HG03097 (cell line): ENCODE data around the gene TTC29.
"Not testable (repeated sequence)": the region's sequence is repeated elsewhere in the genome, so short reads cannot be mapped to it uniquely, and the experiment has no call there.

Source experiments
- ATAC-seq: cut with Tn5 transposase; IDR thresholded peaks from one replicate; pipeline ENCODE4 v1.9.1; 2021; ENCODE audit not compliant: unreplicated experiment, low FRiP score

TTC29 gene

DNA sequence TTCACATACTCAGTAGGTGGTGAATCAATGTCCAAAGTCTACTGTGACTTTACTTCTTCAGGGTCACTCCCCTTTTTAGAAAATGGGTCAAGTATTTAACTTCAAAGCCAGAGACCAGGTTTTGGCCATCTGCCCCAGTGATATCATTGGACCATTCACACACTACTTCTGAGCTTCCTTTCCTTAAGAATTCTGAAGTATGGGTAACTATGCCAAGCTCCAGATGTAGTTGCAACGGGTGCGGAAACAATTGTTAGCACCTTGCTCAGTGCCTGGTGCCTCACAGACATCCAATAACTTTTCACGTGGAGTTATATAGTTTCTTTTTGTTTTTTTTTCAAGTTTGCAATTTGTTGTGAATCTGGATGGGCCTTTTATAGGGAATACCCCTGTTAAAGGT, 62.6 kb downstream of the TTC29 start:
- no peak for ATAC-seq

DNA sequence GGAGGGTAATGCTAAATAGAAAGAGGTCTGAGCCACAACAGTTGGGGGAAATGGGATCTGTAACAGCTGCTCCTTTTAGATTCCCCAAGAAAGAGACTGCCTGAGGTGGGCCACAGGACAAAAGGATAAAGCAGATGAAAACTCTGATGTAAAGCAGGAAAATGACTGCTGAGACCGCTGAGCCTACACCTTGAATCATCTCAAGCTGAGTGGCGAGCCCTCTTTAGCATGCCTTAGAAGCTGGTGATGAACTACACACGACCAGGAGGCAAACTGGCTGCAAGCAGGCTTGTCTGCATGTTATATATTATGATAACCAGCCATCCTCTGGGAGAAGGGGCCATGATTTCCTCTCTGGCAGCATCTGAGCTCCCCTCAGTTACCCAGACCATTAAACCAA, 88.4 kb downstream of the TTC29 start:
- no peak for ATAC-seq

DNA sequence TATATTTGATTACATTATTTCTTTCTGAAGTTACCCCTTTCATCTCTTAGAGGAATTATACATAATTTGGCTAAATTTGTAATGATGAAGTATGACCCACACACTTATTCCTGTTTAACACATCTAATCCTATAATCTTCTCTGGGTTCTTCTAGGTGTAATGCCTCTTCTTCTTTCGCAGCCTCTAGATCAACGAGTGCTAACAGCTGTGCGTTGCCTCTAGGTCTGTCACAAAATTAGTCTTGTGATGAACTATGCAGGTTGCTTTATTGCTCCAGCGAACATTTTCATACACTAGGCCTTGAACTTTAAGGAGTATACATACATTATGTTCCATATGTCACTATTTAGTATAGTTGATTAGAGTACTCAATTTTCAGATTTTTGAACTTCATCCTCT, 89.9 kb downstream of the TTC29 start:
- no peak for ATAC-seq

DNA sequence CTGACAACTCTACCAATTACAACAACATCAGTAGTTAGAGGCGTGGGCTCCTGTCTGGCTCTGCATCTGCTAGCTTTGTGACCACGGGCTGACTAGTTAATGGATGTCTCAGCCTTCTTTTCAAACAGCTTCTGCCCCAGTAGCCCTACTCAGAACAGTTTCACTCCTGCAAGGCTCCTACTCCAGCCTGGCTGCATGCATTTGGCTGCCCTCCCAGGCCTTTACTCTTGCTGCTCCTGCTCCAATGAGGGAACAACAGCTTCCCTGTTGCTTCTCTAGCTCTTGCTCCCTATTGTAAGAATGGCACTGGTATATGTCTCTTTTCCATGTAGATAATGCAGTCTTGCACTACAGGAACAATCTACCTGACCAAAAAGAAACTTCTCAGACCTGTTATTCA, 93.3 kb downstream of the TTC29 start:
- ATAC-seq, result no peak

DNA sequence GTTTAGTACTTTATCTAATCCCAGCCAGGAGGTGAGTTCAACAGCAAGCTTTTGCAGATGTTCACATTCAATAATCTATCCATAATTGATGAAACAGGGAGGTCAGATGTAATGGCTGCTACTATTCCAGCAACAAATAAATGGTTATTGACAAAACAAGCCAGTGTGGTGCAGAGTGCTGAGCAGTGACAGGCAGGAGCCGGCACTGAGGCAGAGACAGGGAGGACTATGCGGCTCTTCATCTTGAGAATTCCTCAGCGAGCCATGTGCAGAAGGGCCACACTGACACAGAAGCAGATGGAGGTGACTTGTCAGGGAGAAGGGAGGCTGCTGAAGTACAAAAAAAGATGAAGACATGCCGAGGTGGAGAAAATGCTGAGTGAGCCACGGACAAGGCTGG, 98.3 kb downstream of the TTC29 start:
- ATAC-seq, result no peak

DNA sequence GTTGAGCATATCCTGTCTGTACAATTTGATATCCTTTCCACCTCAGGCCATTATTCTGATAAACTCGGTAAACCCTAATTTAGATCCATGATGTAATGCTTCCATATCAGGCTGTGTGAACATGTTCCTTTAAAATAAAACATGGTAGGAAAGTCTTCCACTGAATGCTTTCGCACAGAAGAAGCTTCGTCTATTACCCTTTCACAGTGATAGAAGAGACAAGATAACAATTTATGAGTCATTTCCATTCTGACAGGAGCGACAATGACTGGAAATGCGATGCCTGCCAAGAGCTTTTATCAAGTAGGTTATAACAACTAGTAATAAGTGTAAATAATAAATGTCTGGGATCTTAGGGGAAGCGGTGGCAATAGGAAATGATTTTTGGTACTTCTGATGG, 98.8 kb downstream of the TTC29 start:
- no peak for ATAC-seq

DNA sequence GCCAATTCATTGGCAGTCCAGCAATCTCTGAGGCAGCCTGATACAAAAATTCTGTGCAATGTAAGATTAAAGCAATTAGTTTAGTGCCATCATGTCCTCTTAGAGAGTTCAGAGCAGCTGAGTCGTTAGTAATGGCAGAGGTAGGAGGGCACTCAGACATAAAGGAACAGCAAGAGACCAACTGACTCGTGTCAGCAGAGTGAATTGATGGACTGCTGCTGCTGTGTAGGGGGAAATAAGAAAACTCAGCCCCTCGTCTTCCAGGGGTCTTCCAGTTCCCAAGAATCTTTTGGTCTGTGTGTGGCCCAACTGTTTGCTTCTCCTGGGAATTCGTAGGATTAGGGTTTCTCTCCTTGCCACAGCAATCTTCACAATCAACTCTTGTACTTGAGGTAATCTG, 100.9 kb downstream of the TTC29 start:
- ATAC-seq, result no peak

DNA sequence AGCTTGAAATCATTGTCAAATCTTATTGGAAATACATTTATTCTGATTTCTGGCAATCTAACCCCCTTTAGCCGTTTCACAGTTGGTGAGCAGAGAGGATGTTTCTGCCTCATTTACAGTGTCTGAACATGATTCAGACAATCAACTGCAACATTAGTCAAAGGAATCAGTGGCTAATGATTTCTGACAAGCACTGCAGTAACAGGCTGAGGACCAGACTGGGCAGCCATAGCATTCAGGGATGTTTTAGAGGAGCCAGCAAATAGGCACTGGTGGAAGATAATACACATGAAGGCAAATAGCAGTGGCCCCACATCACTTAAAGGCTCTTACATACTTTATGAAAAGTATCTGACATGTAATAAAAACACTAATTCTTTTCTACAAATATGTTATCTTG, 102.8 kb downstream of the TTC29 start:
- no peak for ATAC-seq

DNA sequence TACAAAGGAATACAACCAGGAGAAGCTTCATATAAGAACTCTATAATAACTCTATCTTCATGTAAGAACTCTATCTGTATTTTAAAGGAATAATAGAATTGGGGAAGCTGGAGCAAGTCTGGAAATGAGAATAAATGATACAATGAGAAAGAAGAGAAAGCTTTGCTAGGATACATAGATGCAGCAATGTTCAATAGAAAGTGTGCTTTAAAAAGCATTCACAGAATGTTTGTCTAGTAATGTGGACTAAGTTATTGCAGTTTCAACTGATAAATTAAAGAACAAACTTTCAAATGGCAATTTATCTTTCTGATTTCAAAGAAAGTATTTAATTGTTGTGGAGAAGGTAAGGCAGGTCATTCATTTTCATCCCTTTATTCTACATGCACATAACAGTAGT, 104.9 kb downstream of the TTC29 start:
- no peak for ATAC-seq

DNA sequence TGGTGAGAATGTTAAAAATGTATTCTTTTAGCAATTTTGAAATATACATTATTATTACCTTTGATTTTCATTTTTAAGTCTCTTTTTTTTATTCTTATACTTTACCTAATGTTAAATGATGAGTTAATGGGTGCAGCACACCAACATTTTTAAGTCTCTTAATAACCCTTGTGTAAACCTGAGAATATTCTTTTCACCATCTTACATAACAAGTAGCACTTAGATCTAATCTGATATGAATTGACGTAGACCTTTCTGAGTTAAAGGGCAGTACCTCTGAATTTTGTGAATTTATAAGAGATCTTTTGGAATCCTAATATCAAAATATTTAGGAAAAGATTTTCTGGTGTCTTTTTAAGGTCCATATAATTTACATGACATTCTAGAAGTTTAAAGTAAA, 110.6 kb downstream of the TTC29 start:
- ATAC-seq, result no peak

DNA sequence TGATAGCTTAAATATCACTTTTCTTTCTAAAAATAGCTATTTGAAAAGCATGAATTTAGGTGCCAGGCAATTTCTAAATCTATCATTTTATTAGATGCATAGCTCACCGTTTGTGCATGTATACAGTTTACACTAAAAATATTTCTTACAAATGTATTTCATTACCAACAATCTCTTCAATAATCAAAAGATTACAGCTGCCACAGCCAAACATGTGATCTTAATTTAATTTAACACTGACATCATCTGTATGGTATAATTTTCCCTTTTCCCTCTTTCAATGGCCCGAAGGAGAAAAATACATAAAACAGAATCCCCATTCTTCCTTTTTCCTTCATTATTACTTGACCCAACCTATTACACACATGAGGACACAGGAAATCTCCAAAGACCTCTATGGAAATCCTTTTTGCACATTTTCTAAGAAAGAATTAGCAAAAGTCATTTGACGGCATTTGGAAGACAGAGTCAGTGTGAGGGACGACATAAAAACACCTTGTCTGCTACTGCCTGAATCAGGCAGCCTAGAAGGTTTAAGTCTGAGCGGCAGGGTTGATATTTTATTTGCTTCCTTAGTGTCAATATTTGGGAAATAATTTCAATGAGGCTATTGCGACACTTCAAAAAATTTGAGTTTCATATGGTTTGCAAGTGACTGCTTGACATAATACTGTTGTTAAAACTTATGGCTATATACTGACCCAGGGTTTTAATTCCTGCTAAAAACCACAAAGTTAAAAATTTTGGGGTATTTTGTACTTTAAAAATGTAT, 111.2 kb downstream of the TTC29 start:
- ATAC-seq, result no peak

DNA sequence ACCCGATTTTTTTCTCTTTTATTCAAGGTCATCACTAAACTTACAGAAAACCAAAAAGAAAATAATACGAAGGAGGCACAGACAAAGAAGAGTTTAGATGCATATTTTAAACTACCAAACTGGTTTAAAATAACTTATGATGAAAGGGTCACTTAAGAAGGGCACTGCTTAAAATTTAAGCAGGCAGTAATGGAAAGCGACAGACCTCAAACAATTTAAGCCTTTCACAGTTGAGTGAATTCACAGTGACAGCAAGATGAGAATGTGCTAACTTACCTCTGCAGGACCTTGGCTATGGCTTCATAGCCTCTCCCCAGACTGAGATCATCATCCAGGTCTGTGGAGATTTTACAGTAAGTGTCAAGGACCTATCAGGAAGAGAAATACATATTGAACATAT, 112.1 kb downstream of the TTC29 start:
- ATAC-seq, result no peak

DNA sequence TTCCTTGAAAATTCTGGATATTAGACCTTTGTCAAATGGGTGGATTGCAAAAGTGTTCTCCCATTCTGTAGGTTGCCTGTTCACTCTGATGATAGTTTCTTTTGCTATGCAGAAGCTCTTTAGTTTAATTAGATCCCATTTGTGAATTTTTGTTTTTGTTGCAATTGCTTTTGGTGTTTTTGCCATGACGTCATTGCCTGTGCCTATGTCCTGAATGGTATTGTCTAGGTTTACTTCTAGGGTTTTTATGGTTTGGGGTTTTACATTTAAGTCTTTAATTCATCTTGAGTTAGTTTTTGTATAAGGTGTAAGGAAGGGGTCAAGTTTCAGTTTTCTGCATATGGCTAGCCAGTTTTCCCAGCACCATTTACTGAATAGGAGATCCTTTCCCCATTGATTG, 122.7 kb downstream of the TTC29 start:
- ATAC-seq, result not testable (repeated sequence)

DNA sequence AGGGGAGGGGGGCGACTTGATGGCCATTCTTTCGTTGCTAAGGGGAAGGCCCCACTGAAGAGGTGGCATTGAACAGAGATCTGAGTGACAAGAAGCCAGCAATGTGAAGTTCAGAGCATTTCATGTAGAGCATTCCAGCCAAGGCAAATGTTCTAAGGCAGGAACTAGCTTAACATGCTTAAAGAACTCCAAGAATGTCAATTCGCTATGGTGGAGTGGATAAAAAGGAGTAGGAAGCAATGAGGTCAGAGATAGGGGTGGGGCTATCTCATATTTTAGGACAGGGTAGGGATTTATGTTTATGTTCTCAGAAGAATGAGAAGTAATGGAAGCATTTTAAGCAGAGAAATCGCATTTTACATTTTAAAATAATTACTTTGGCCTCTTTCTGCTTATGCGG, 130.9 kb downstream of the TTC29 start:
- ATAC-seq, result no peak

DNA sequence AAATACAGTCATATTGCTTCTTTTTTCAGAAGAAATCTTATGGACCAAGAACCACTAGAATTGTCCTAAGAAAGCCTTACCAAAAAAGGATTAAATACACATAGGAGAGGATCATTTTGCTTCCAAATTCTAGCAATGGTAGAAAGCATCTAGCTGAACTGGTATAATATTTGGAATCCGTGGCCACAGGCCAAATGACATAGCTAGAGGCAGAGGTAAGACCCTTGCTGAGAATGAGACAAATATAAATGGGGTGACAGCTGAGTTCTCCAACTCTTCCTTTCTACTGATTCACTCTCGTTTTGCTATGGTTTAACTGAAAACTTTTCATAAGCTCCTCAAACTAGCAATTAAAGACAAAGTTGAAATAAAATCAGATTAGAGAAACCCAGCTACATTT, 150.0 kb downstream of the TTC29 start:
- ATAC-seq, result no peak

DNA sequence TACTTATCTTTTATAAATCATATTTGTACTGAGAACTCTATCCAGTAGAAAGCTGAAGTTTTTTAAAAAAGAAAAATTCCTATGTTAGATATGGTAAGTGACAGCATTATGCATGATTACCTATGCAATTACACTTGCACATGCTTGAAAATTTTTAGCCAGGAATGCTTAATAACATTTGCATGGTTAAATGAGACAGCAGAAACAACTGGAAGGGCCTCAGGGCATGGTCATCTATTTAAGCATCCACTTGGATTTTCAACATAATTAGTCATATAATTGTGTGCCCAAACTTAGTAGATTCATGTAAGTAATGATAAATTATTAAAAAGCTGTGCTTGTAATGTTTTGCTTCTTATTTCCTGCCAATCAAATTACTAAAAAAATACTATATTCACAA, 151.9 kb downstream of the TTC29 start:
- ATAC-seq, result no peak

DNA sequence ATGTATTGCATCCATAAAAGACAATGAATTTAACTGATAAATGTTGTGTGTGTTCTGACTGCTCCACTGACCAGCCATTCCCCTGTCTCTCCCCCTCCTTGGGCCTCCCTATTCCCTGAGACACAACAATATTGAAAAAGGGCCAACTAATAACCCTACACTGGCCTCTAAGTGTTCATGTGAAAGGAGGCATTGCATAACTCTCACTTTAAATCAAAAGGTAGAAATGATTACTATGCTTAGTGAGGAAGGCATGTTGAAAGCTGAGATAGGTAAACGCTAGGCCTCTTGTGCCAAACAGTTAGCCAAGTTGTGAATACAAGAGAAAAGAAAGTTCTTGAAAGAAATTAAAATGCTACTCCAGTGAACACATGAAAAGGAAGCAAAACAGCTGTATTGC, 154.2 kb downstream of the TTC29 start:
- no peak for ATAC-seq

DNA sequence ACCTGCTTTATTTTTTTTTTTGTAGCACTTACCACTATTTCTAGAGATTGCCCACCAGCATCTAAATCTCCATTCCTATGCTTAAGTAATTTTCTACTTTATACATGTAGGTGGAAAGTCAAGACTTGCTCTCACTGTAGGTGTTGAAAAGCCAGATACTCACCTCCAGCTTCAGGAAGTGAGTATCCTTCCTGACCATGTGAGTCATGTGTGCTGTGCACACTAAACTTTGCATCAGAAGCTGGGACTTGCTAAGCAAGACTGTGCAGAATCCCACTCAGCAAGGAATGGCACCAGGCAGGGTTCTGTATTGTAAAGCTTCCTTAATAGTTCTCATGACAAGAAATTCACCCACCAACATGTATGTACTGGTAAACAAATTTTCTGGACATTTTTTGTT, 155.1 kb downstream of the TTC29 start:
- ATAC-seq, result no peak

DNA sequence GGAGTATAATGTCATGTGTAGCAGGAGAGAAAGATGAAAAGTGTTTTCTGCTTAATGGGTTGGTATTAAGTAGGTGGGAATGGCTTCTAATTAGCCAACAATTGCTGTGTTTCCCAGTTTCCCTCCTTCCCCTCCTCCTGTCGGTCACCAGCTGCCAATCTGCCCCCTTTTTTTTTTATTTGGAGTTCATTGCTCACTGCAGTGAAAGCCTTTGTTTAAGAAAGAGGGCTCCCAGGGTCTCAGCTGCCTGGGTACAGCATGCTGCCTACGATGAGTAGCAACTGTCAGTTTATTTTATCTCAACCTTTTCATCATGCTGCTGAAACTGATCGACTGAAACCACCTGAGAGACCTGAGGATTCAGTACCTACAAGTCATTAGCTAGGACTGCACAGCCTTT, 157.9 kb downstream of the TTC29 start:
- ATAC-seq, result no peak

DNA sequence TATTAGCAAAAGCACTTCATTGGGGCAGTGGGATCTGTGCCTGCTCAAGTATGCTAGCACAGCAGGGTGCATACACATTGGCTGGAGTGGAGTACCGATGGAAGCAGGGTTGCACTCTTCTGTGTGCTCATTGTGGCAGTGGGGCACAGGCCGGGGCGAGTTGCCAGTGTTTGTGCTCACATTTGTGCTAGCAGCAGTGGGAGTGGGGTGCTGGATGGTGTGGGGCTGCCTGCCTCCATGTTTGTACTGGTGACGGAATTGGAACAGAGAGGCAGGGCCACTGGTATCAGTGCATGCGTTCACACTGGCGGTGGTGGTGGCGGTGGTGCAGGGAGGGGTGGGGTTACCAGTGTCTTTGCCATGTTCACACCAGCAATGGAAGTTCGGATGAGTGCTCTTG, 169.0 kb downstream of the TTC29 start:
- no peak for ATAC-seq

DNA sequence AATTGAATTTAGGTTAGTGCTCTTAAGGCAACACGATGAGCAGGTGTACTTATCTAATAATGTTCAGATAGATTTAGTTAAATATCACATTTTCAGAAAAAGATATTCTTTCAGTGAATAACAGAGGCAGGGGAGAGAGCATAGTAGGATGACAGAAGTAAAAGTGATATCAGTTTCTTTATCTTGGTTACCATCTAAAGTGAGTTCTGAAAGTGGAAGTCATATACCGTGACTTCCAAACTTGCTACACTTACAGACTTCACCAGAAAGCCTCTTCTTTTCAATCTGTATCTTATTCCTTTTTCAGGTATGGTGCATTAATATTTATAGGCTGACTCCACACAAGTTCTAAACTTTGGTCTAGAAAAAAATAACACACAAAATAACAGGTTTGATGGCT, 182.1 kb downstream of the TTC29 start:
- no peak for ATAC-seq

DNA sequence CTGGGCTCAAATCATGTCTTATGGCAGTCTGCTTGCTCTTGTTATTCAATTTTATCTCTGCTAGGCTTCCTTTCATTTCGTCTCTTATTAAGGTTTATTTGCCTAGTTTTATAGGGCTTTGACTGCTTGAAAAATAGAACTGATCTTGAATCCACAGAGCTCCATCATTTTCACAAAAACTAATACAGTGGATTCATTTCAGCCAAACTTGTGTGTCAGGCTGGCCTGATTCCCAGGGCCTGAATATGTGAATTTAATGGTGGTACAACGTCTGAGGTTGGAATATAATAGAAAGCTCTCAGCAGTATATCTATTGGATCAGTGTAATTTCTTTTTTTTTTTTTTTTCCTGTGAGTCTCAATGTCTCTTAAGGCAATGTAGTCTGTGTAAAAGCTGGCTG, 183.6 kb downstream of the TTC29 start:
- no peak for ATAC-seq

DNA sequence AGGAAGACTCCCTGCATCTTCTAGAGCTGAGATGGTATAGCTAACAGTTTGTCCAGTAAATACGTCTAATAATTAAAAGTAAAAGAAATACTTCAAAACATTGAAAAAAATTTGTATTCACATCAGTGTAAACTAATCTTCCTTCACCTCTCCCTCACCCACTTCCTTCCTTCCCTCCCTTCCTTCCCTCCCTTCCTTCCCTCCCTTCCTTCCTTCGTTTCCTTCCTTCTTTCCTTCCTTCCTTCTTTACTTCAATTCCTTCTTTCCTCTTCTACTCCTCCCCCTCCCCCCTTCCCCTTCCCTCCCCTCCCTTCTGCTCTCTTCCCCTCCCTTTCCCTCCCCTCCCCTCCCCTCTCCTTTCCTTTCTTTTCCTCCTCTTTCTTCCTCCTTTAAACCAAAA, 203.2 kb downstream of the TTC29 start:
- no peak for ATAC-seq
